Activated CD8-positive, alpha-beta memory T cell treated with anti-CD3 and anti-CD28 coated beads for 24 hours (primary cell): ENCODE measurements around the gene TMEM91.
A peak's percentile ranks its signal among the peaks of the same experiment; 100 is the strongest.
"Not testable (repeated sequence)": the region's sequence is repeated elsewhere in the genome, so short reads cannot be mapped to it uniquely, and the experiment has no call there.

Source experiments
- DNase-seq: peaks from one replicate; pipeline ENCODE4 v3.0.0-alpha.2; 2020

TMEM91 gene

GRCh38 chr19:41376241-41376997, at the start of gene TMEM91:
Gene TMEM91 (plus strand): TSS chr19:41376533. CDS start chr19:41378310, 1,777 bp downstream.
- DNase-seq, result peak; percentile 62

GRCh38 chr19:41327076-41327575, 49.2 kb upstream of the TMEM91 start:
- no peak for DNase-seq

- peak; percentile 93 for DNase-seq
Measured at GRCh38 chr19:41327576-41328156, 48.7 kb upstream of the TMEM91 start.

GRCh38 chr19:41328157-41328841, 48.0 kb upstream of the TMEM91 start:
- no peak for DNase-seq

- no peak for DNase-seq
Measured at GRCh38 chr19:41328842-41329225, 47.5 kb upstream of the TMEM91 start.

- no peak for DNase-seq
Measured at GRCh38 chr19:41330481-41330880, 45.9 kb upstream of the TMEM91 start.

GRCh38 chr19:41330946-41331678, 45.2 kb upstream of the TMEM91 start:
- DNase-seq, result no peak

GRCh38 chr19:41332000-41332399, 44.3 kb upstream of the TMEM91 start:
- DNase-seq, result no peak

- DNase-seq, result no peak
Measured at GRCh38 chr19:41332468-41332867, 43.9 kb upstream of the TMEM91 start.

- DNase-seq, result no peak
Measured at GRCh38 chr19:41334793-41335192, 41.5 kb upstream of the TMEM91 start.

GRCh38 chr19:41335467-41335866, 40.9 kb upstream of the TMEM91 start:
- DNase-seq, result no peak

GRCh38 chr19:41339936-41340335, 36.4 kb upstream of the TMEM91 start:
- DNase-seq, result no peak

GRCh38 chr19:41341669-41342490, 34.5 kb upstream of the TMEM91 start:
- no peak for DNase-seq

GRCh38 chr19:41344162-41344561, 32.2 kb upstream of the TMEM91 start:
- DNase-seq, result no peak

GRCh38 chr19:41346916-41347315, 29.4 kb upstream of the TMEM91 start:
- DNase-seq, result not testable (repeated sequence)

GRCh38 chr19:41350735-41351338, 25.5 kb upstream of the TMEM91 start:
- peak; percentile 69 for DNase-seq

- DNase-seq, result peak; percentile 93
Measured at GRCh38 chr19:41351339-41352245, 24.7 kb upstream of the TMEM91 start.

GRCh38 chr19:41352279-41352608, 24.1 kb upstream of the TMEM91 start:
- DNase-seq, result no peak

GRCh38 chr19:41352609-41353465, 23.5 kb upstream of the TMEM91 start:
- DNase-seq, result peak; percentile 92
